Omental fat pad (tissue), 4 donors: Measurements from ENCODE around the gene VGF. TPM values are rescaled to one million over a fixed set of nuclear protein-coding genes. Genes with fewer than 3 reads are reported as not detected.
"Not testable (repeated sequence)": the region's sequence is repeated elsewhere in the genome, so short reads cannot be mapped to it uniquely, and the experiment has no call there.

Source experiments
- ATAC-seq: fragments of 150-250 bp; one replicate; pipeline ENCODE4 v1.9.1; 2016; ENCODE audit warnings: mild to moderate bottlenecking, moderate library complexity; ENCODE audit not compliant: low FRiP score
- DNase-seq: peaks from one replicate; pipeline ENCODE4 v3.0.0-alpha.2; 2019; ENCODE audit warnings: low spot score
- total RNA-seq, 4 donors: library from RNA; depleted of rRNA; stranded (reverse); fragments of >200 nt; gene quantifications; one replicate each; pipeline ENCODE4 v1.1.0, GENCODE V29; 2016
- TF ChIP-seq, protein P1 (sequence below), 3 donors: fragments of 450-650 bp; IDR thresholded peaks; one replicate each; pipeline ENCODE4 v1.5.1; 2016 to 2017; ENCODE audit warnings: antibody characterized with exemption in 3 of 3, mild to moderate bottlenecking in 3 of 3, moderate library complexity in 2 of 3

VGF gene
- total RNA-seq, 4 donors from 2014 or later, result 0.60 TPM; not detected in 3

DNA sequence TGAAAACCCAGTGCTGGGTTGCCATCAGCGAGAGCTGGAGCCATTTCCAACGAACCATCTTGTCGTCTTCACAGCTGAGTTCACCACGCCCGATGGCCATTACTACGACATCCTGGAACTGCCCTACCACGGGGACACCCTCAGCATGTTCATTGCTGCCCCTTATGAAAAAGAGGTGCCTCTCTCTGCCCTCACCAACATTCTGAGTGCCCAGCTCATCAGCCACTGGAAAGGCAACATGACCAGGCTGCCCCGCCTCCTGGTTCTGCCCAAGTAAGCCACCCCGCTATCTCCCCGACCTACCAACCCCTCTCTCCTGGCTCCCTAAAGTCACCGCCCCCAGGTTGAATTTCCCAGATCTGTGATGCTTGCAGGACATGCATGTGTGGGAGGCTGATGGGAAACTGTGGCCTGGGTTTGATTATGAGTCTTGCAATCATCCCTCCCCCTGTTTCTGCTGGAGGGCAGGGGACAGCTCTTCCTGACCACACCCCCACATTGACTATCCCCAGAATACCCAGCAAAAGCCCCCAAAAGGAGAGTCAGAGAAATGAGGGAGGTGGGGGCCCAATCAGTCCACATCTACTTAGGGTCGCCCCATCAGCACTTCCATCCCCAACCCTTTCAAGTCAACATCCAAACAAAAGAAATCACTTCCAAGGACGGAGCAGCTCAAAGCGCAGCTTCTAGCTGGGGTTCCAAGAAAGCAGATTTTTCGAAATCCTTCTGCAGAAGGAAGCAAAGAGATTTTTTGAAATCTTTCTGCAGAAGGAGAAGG, 31.6 kb downstream of the VGF start:
- ATAC-seq (no peak), DNase-seq (no peak)
- TF ChIP-seq, protein P1, sequence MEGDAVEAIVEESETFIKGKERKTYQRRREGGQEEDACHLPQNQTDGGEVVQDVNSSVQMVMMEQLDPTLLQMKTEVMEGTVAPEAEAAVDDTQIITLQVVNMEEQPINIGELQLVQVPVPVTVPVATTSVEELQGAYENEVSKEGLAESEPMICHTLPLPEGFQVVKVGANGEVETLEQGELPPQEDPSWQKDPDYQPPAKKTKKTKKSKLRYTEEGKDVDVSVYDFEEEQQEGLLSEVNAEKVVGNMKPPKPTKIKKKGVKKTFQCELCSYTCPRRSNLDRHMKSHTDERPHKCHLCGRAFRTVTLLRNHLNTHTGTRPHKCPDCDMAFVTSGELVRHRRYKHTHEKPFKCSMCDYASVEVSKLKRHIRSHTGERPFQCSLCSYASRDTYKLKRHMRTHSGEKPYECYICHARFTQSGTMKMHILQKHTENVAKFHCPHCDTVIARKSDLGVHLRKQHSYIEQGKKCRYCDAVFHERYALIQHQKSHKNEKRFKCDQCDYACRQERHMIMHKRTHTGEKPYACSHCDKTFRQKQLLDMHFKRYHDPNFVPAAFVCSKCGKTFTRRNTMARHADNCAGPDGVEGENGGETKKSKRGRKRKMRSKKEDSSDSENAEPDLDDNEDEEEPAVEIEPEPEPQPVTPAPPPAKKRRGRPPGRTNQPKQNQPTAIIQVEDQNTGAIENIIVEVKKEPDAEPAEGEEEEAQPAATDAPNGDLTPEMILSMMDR (IDR thresholded peaks at IDR 0.05), result no peak

DNA sequence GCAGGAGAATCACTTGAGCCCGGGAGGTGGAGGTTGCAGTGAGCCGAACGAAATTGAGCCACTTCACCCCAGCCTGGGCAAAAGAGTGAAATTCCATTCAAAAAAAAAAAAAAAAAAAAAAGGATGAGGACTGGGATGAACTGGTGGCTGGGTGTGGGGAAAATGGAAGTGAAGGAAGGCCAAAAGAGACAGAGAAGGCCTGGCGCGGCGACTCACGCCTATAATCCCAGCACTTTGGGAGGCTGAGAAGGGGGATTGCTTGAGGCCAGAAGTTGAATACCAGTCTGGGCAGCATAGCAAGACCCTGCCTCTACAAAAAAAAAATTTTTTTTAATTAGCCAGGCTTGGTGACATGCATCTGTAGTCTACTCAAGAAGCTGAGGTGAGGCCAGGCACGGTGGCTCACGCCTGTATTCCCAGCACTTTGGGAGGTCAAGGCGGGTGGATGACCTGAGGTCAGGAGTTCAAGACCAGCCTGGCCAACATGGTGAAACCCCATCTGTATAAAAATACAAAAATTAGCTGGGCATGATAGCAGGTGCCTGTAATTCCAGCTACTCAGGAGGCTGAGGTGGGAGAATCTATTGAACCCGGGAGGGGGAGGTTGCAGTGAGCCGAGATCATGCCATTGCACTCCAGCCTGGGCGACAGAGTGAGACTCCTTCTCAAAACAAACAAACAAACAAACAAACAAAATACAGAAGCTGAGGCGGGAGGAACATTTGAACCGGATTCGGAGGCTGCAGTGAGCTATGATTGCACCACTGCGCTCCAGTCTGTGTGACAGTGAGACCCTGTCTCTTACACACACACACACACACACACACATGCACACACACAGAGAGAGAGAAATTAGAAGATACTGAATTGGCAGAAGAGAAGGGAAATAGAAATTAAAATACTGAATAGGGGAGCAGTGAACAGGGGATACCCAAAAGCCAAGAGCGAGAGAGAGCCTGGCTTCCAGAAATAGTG, 32.5 kb downstream of the VGF start:
- ATAC-seq, result not testable (repeated sequence)

DNA sequence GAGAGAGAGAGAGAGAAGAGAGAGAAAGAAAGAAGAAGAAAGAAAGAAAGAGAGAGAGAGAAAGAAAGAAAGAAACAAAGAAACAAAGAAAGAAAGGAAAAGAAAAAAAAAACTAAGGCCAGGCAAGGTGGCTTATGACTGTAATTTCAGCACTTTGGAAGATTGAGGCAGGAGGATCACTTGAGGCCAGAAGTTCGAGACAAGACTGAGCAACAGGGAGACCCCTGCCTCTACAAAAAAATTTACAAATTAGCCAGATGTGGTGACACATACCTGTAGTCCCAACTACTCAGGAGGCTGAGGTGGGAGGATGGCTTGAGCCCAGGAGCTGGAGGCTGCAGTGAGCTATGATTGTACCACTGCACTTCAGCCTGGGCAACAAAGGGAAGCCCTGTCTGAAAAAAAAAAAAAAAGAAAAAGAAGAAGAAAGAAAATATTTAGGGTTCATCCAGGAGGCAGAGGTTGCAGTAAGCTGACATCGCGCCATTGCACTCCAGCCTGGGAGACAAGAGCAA, 35.7 kb downstream of the VGF start:
- ATAC-seq (no peak), DNase-seq (no peak)
- TF ChIP-seq, protein P1 (IDR thresholded peaks at IDR 0.05), result no peak

More for the DNA sequence above, 32.5 kb downstream of the VGF start:
- DNase-seq, result not testable (repeated sequence)

DNA sequence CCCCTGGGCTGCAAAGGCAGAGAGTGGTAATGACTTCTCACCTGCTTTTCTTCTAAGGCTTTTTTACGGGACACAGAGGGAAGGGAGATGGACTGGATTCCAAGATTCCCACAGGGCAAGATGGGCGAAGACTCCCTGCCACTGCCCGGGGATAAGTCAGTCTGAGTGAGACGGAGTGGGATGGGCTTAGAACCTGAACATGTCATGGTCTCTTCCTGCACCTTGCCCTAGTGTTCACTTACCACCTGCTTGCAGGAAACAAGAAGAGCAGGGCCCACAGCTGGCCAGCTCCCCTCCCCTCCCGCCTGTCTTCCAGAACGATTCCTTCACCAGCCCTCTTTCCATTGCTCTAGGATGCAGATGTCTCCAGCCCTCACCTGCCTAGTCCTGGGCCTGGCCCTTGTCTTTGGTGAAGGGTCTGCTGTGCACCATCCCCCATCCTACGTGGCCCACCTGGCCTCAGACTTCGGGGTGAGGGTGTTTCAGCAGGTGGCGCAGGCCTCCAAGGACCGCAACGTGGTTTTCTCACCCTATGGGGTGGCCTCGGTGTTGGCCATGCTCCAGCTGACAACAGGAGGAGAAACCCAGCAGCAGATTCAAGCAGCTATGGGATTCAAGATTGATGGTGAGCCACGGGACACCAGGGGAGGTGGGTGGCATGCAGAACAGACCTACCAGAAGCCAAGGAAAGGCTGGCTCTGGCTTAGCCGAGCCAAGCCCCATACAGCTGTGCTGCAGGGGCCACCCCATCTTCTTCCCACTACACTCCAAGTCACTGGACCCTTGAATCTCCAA, 37.1 kb downstream of the VGF start:
- no peak for DNase-seq
- TF ChIP-seq, protein P1 (IDR thresholded peaks at IDR 0.05), result no peak
- no peak for ATAC-seq

DNA sequence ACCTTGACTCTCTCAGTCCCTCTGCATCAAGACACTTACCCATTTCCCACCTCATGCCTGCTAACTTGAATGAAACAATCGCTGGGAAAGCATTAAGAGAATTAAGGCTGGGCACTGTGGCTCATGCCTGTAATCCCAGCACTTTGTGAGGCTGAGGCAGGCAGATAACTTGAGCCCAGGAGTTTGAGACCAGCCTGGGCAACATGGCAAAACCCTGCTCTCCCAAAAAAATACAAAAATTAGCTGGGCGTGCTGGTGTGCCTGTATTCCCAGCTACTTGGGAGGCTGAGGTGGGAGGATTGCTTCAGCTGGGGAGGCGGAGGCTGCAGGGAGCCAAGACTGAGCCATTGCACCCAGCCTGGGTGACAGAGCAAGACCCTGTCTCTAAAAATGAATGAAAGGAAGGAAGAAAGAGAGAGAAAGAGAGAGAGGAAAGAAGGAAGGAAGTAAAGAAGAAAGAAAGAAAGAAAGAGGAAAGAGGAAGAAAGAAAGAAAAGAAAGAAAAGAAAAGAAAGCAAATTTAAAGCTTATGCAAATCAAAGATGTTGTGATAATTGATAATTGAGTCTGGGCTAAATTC, 37.8 kb downstream of the VGF start:
- DNase-seq (no peak), ATAC-seq (no peak)
- TF ChIP-seq, protein P1 (IDR thresholded peaks at IDR 0.05), result no peak

DNA sequence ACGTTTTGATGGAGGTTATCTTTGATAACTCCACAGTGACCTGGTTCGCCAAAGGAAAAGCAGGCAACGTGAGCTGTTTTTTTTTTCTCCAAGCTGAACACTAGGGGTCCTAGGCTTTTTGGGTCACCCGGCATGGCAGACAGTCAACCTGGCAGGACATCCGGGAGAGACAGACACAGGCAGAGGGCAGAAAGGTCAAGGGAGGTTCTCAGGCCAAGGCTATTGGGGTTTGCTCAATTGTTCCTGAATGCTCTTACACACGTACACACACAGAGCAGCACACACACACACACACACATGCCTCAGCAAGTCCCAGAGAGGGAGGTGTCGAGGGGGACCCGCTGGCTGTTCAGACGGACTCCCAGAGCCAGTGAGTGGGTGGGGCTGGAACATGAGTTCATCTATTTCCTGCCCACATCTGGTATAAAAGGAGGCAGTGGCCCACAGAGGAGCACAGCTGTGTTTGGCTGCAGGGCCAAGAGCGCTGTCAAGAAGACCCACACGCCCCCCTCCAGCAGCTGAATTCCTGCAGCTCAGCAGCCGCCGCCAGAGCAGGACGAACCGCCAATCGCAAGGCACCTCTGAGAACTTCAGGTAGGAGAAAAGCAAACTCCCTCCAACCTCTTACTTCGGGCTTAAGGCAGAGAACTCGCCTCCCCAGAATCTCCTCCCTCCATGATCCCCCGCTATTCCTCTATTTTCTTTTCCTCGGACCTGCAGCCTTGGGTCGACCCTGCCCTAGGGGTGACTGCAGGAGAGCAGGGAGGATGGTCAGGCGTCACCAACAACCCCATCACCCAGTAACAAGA, 38.5 kb downstream of the VGF start, which contains the start of gene SERPINE1:
Gene SERPINE1 (plus strand): TSS at position 454 of the 809 bp plus-strand sequence. CDS start 1,290 bp downstream, outside the sequence.
- TF ChIP-seq, protein P1 (IDR thresholded peaks at IDR 0.05), result no peak
- ATAC-seq, result peak; percentile 64
- DNase-seq, result peak; percentile 70
